Ascending aorta (tissue), 2 donors: ENCODE results near the gene DGKG. TPM values are rescaled to one million over a fixed set of nuclear protein-coding genes. Genes with fewer than 3 reads are reported as not detected.

Experiments
- DNase-seq, 2 donors: peaks; one replicate each; pipeline ENCODE4 v3.0.0-alpha.2; 2019; ENCODE audit warnings: low spot score in 2 of 2
- H3K27ac ChIP-seq, 2 donors: fragments of 200-600 bp; sonication (generic); one replicate each; pipeline ENCODE4 v1.5.1; 2016 to 2017; ENCODE audit warnings: mild to moderate bottlenecking in 1 of 2
- H3K27me3 ChIP-seq: fragments of 200-600 bp; sonication (generic); one replicate; pipeline ENCODE4 v1.5.1; 2017
- H3K36me3 ChIP-seq, 2 donors: fragments of 200-600 bp; sonication (generic); one replicate each; pipeline ENCODE4 v1.5.1; 2016
- H3K4me1 ChIP-seq, 2 donors: fragments of 200-600 bp; sonication (generic); one replicate each; pipeline ENCODE4 v1.5.1; 2016 to 2017; ENCODE audit warnings: mild to moderate bottlenecking in 1 of 2
- H3K4me3 ChIP-seq, 2 donors: fragments of 200-600 bp; sonication (generic); one replicate each; pipeline ENCODE4 v1.5.1; 2016 to 2017; ENCODE audit warnings: mild to moderate bottlenecking in 1 of 2
- H3K9me3 ChIP-seq, 2 donors: fragments of 200-600 bp; sonication (generic); one replicate each; pipeline ENCODE4 v1.5.1; 2016
- intact Hi-C: fragments of 100-400 bp; cut with DNase I; formaldehyde crosslinking; loops from one replicate; pipeline ENCODE4 v1.15.1; 2023
- total RNA-seq: library from RNA; depleted of rRNA; stranded (reverse); fragments of >200 nt; gene quantifications from one replicate; pipeline ENCODE4 v1.1.0, GENCODE V29; 2016
- TF ChIP-seq, protein P1 (sequence below), 3 experiments: fragments of 200-600 bp in 2 of 3; fragments of 450-650 bp in 1 of 3; sonication (generic) in 2 of 3; IDR thresholded peaks; one replicate each; pipeline ENCODE4 v1.5.1; 2016 to 2019; ENCODE audit warnings: antibody characterized with exemption in 3 of 3, mild to moderate bottlenecking in 1 of 3, moderate library complexity in 1 of 3

DGKG gene
- total RNA-seq, 1 donor from 2014 or later = 11.1 TPM

GRCh38 chr3:186219211-186219638 lies 142.8 kb downstream of the DGKG start:
- TF ChIP-seq, protein P1, sequence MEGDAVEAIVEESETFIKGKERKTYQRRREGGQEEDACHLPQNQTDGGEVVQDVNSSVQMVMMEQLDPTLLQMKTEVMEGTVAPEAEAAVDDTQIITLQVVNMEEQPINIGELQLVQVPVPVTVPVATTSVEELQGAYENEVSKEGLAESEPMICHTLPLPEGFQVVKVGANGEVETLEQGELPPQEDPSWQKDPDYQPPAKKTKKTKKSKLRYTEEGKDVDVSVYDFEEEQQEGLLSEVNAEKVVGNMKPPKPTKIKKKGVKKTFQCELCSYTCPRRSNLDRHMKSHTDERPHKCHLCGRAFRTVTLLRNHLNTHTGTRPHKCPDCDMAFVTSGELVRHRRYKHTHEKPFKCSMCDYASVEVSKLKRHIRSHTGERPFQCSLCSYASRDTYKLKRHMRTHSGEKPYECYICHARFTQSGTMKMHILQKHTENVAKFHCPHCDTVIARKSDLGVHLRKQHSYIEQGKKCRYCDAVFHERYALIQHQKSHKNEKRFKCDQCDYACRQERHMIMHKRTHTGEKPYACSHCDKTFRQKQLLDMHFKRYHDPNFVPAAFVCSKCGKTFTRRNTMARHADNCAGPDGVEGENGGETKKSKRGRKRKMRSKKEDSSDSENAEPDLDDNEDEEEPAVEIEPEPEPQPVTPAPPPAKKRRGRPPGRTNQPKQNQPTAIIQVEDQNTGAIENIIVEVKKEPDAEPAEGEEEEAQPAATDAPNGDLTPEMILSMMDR (IDR thresholded peaks at IDR 0.05) = no peak
- Histone ChIP-seq H3K27me3 (no peaks in the 10 kb centered on the region), H3K9me3 (no peaks in the 10 kb centered on the region), H3K27ac (no peak overlapping the region), H3K4me1 (peaks cover 0 to 3% of the 10 kb centered on the region in 2 donors), H3K4me3 (no peak overlapping the region), H3K36me3 (no peaks in the 10 kb centered on the region)
- DNase-seq = no peak
- intact Hi-C loops = no loop called here

GRCh38 chr3:186218421-186218820 lies 143.6 kb downstream of the DGKG start:
- intact Hi-C loops = no loop called here
- H3K4me3 ChIP-seq = no peak overlapping the region
- DNase-seq = no peak
- TF ChIP-seq, protein P1 (IDR thresholded peaks at IDR 0.05) = no peak
- peaks cover 0 to 3% of the 10 kb centered on the region in 2 donors for H3K4me1 ChIP-seq
- H3K9me3 ChIP-seq = no peaks in the 10 kb centered on the region
- no peaks in the 10 kb centered on the region for H3K36me3 ChIP-seq
- H3K27ac ChIP-seq = no peak overlapping the region
- no peaks in the 10 kb centered on the region for H3K27me3 ChIP-seq

DNA sequence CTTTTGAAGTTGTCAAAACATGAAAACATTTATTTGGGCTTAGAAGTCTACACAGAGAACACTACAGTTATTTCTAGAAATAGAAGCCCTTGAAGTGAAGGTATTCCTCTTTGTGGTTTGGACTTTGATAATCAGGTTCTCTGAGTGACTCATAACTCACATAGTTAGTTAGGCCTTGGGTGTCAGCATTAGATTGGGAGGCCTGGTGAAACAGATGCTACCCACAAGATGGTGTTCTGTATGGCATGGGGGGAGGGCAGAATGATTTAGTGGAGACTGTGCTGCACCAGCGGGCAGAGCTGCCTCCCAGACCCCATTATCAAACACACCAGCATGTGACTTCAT lies 144.2 kb downstream of the DGKG start:
- Histone ChIP-seq H3K4me3 (no peak overlapping the region), H3K4me1 (peaks cover 0 to 3% of the 10 kb centered on the region in 2 donors), H3K9me3 (no peaks in the 10 kb centered on the region), H3K27me3 (no peaks in the 10 kb centered on the region), H3K36me3 (no peaks in the 10 kb centered on the region), H3K27ac (no peak overlapping the region)
- intact Hi-C loops = no loop called here
- no peak for DNase-seq
- TF ChIP-seq, protein P1 (IDR thresholded peaks at IDR 0.05) = no peak

DNA sequence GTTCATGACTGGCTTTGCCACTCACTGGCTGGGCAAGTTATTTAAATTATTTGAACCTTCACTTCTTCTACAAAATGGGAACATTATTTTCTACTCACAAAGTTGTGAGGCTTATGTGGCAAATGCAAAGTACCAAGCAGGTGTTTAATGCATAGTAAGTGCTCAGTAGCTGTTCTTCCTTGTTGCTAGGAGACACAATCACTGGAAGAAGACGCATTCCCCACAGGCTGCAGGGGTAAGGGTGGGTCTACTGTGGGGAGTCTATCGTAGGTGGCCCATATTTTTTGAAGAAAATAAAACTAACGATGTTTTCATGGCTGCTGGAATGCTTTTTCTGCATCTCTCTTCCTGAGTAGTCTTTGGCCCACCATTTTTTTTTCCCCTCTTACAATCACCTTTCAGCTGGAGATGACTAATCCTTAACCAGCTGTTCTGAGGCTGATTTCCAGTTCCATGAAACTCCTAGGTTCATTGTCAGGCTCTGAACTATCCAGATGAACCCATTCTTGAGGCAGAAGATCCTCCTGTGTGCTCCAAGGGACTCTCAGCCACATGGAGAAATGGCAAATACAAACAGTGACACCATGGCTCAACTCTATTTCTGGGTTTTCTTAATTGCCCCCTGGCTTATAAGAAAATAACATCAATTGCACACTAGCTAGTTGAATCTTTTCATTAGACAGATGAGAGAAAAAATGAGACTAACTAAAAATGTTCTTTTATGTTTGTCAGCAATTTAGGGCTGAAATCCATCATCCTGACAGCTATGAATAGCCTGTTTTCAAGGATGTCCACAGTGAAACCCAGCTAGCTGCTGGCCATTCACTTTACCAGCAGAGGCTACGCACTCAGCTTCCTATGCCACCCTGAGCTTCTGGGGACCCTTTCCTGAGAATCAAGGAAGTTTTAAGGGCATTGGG lies 144.9 kb downstream of the DGKG start:
- intact Hi-C loops = no loop called here
- DNase-seq = no peak
- H3K27ac ChIP-seq = no peak overlapping the region

DNA sequence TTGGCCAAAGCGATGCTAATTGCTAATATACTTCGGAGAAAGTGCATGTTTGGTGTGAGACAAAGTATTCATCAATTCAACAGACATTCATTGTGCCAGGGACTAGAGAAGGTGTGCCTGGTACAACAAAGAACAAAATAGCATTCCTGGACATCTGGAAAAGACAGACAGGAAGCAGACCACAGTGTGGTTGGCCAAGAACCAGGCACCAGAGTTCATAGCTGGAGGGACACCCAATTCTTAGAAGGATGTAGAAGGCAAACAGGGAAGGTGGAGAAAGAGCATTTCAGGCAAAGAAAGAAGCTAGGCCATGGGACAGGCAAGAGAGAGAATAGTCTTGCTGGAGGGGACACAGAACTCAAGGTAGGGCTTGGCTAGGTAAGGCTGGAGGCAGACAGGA lies 147.4 kb downstream of the DGKG start:
- no peaks in the 10 kb centered on the region for H3K36me3 ChIP-seq
- TF ChIP-seq, protein P1 (IDR thresholded peaks at IDR 0.05) = no peak
- H3K27me3 ChIP-seq = no peaks in the 10 kb centered on the region
- H3K4me3 ChIP-seq = no peak overlapping the region
- no peaks in the 10 kb centered on the region for H3K9me3 ChIP-seq
- H3K27ac ChIP-seq = no peak overlapping the region
- DNase-seq = no peak
- intact Hi-C loops = no loop called here
- peaks cover 3 to 13% of the 10 kb centered on the region in 2 donors for H3K4me1 ChIP-seq

More for the DNA sequence above, 144.9 kb downstream of the DGKG start:
- TF ChIP-seq, protein P1 (IDR thresholded peaks at IDR 0.05) = no peak
- no peaks in the 10 kb centered on the region for H3K27me3 ChIP-seq
- no peak overlapping the region for H3K4me3 ChIP-seq
- no peaks in the 10 kb centered on the region for H3K36me3 ChIP-seq
- peaks cover 0 to 3% of the 10 kb centered on the region in 2 donors for H3K4me1 ChIP-seq
- H3K9me3 ChIP-seq = no peaks in the 10 kb centered on the region
